Upper lobe of left lung (tissue), 6 donors: ENCODE measurements around the gene TNFRSF18. TPM values are rescaled to one million over a fixed set of nuclear protein-coding genes. Genes with fewer than 3 reads are reported as not detected.

Source experiments
- ATAC-seq, 2 donors: fragments of 200-7000 bp; cut with Tn5 transposase; one replicate each; pipeline ENCODE4 v1.9.1; 2022; ENCODE audit warnings: mild to moderate bottlenecking in 2 of 2, moderate library complexity in 2 of 2; ENCODE audit not compliant: low FRiP score in 2 of 2
- DNase-seq, 2 donors: peaks; one replicate each; pipeline ENCODE4 v3.0.0-alpha.2; 2019 to 2020
- H3K27ac ChIP-seq, 4 donors: fragments of 200-600 bp; sonication (generic); one replicate each; pipeline ENCODE4 v1.5.1; 2016 to 2019
- H3K27me3 ChIP-seq, 4 donors: fragments of 200-600 bp; sonication (generic); one replicate each; pipeline ENCODE4 v1.5.1; 2017 to 2019
- H3K36me3 ChIP-seq, 4 donors: fragments of 200-600 bp; sonication (generic); one replicate each; pipeline ENCODE4 v1.5.1; 2016 to 2019
- H3K4me1 ChIP-seq, 4 donors: fragments of 200-600 bp; sonication (generic); one replicate each; pipeline ENCODE4 v1.5.1; 2018 to 2019
- H3K4me3 ChIP-seq, 4 donors: fragments of 200-600 bp; sonication (generic); one replicate each; pipeline ENCODE4 v1.5.1; 2017 to 2019; ENCODE audit warnings: mild to moderate bottlenecking in 2 of 4, moderate library complexity in 1 of 4
- H3K9me3 ChIP-seq, 4 donors: fragments of 200-600 bp; sonication (generic); one replicate each; pipeline ENCODE4 v1.5.1; 2018 to 2019
- CTCF ChIP-seq, 6 experiments: fragments of 450-650 bp in 4 of 6; fragments of 200-600 bp in 2 of 6; sonication (generic) in 2 of 6; IDR thresholded peaks; one replicate each; pipeline ENCODE4 v1.5.1; 2016 to 2019; ENCODE audit warnings: antibody characterized with exemption in 6 of 6
- EP300 ChIP-seq, 4 donors: sonication (generic); formaldehyde crosslinking; IDR thresholded peaks; one replicate each; pipeline ENCODE4 v1.5.1; 2017; ENCODE audit warnings: antibody characterized with exemption in 4 of 4, control low read depth in 2 of 4
- POLR2A ChIP-seq, 4 donors: fragments of 450-650 bp; IDR thresholded peaks; one replicate each; pipeline ENCODE4 v1.5.1; 2016 to 2017; ENCODE audit warnings: antibody characterized with exemption in 4 of 4, mild to moderate bottlenecking in 2 of 4
- POLR2AphosphoS5 ChIP-seq, 2 donors: sonication (generic); formaldehyde crosslinking; IDR thresholded peaks; one replicate each; pipeline ENCODE4 v1.5.1; 2017; ENCODE audit warnings: antibody characterized with exemption in 2 of 2
- WGBS, 2 donors: methylation state at CpG; one replicate each; pipeline ENCODE4 v1.1.5; 2017 to 2018; 5-methylcytosine and 5-hydroxymethylcytosine counted together
- total RNA-seq, 6 donors: library from RNA; depleted of rRNA in 4 of 6; stranded (reverse); fragments of >200 nt in 4 of 6; gene quantifications; one replicate each; pipeline versions ENCODE4 v1.1.0 to v1.2.1, GENCODE V29; 2016 to 2021
- donor health status: DM: no; HTN: no; CAD: no; lungs with moderate emphysema.
- donor health status: DM: no; HTN: yes; CAD: no; lungs with severe emphysema.

The TNFRSF18 gene
- total RNA-seq, 6 donors from 2014 or later, result 0.89 to 3.4 (median 2.1) TPM; not detected in 1

DNA sequence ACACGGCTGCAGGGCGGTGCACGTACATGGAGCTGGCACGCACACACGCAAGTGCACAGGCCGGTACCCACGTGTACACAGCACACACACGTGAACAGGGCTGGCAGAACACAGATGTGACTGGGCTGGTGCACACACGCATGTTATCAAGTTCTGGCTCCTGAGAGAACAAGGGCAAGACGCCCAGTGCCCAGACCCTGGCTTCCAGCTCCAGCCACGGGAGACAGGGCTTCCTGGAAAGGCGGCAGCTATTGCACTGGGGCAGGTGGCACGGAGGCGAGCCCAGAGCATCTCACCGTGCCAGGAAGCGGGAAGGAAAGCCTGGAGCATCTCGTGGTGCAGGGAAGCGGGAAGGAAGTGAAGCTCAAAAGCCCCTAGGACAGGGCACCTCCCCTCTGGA, 19.5 kb upstream of the TNFRSF18 start:
- 92 to 94% methylated on average over 17 to 18 of the region's 18 CpGs for WGBS, 2 donors
- Histone ChIP-seq H3K27me3 (no peaks in the 10 kb centered on the region), H3K9me3 (no peaks in the 10 kb centered on the region), H3K4me3 (no peak overlapping the region), H3K4me1 (peaks cover 15 to 25% (median 16%) of the 10 kb centered on the region in 4 donors), H3K27ac (no peak overlapping the region), H3K36me3 (peaks cover 30 to 79% (median 69%) of the 10 kb centered on the region in 4 donors)
- ATAC-seq (no peak), DNase-seq (no peak)
- TF ChIP-seq CTCF (IDR thresholded peaks at IDR 0.05) (no peak), EP300 (IDR thresholded peaks at IDR 0.05) (no peak), POLR2A (IDR thresholded peaks at IDR 0.05) (no peak), POLR2AphosphoS5 (IDR thresholded peaks at IDR 0.05) (no peak)

DNA sequence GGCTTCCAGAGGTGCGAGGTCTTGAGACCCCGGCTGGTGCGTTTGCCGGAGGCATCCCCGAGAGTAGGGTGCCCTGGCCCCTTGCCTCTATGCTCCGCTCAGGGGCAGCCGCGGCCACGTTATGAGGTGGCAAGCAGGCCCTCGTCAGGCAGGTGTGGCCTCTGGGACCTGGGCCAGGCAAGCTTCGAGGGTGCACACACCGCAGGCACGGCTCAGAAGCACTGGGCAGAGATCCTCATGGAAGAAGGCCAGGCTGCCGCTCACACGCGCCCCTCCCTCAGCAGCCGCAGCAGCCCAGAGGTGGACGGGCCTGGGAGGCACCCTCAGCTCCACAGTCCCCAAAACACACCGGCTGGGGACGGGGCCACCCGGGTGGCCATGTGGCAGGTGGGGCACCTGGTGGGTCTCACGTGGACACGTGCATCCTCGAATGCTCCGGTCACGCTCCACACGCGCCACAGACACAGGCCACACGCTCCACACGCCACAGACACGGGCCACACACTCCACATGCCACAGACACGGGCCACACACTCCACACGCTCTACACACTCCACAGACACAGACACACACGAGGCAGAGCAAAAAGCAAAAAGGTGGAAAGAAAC, 18.9 kb upstream of the TNFRSF18 start:
- Histone ChIP-seq H3K27ac (no peak overlapping the region), H3K36me3 (peaks cover 35 to 85% (median 74%) of the 10 kb centered on the region in 4 donors), H3K9me3 (no peaks in the 10 kb centered on the region), H3K4me3 (no peak overlapping the region), H3K4me1 (peaks cover 10 to 19% (median 11%) of the 10 kb centered on the region in 4 donors), H3K27me3 (no peaks in the 10 kb centered on the region)
- TF ChIP-seq POLR2AphosphoS5 (IDR thresholded peaks at IDR 0.05), result no peak
- no peak for TF ChIP-seq EP300 (IDR thresholded peaks at IDR 0.05)
- no peak for TF ChIP-seq POLR2A (IDR thresholded peaks at IDR 0.05)
- TF ChIP-seq CTCF (IDR thresholded peaks at IDR 0.05), result no peak
- WGBS, 2 donors, result 93 to 94% methylated on average over 21 to 29 of the region's 34 CpGs
- ATAC-seq (peak in 1 of 2 donors; percentile 1), DNase-seq (peak in 1 of 2 donors; percentile 71)

DNA sequence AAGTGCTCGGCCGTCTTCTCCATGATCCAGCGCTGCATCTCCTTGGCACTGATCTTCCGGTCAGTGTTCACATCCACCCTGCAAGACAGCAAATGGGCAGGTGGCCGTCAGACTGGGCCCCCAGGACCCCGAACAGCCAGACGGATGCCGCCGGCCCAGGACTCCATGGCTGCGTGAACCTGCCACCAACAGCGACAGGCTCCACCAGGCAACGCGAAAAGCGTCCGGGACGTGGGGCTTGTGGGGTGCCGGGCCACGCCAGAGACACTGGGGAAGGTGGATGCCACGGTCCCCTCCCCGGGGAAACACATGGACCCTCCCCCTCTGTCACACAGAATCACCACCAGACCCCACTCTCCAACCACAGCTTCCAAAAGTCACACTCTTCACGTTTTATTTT, 17.5 kb upstream of the TNFRSF18 start:
- H3K27ac ChIP-seq, result no peak overlapping the region
- WGBS, 2 donors, result 94 to 95% methylated on average over 10 to 21 of the region's 21 CpGs
- DNase-seq (no peak), ATAC-seq (no peak)
- H3K36me3 ChIP-seq, result peaks cover 38 to 98% (median 84%) of the 10 kb centered on the region in 4 donors
- H3K27me3 ChIP-seq, result no peaks in the 10 kb centered on the region
- no peak overlapping the region for H3K4me3 ChIP-seq
- H3K9me3 ChIP-seq, result no peaks in the 10 kb centered on the region
- TF ChIP-seq CTCF (IDR thresholded peaks at IDR 0.05) (no peak), POLR2A (IDR thresholded peaks at IDR 0.05) (no peak)
- peaks cover 0 to 5% (median 0%) of the 10 kb centered on the region in 4 donors for H3K4me1 ChIP-seq

GRCh38 chr1:1223321-1223720, 16.9 kb upstream of the TNFRSF18 start:
- H3K4me1 ChIP-seq, result peaks cover 0 to 5% (median 0%) of the 10 kb centered on the region in 4 donors
- WGBS, 2 donors, result 92 to 97% methylated on average over 4 to 15 of the region's 15 CpGs
- ATAC-seq (no peak), DNase-seq (no peak)
- peaks cover 35 to 98% (median 85%) of the 10 kb centered on the region in 4 donors for H3K36me3 ChIP-seq
- no peaks in the 10 kb centered on the region for H3K27me3 ChIP-seq
- TF ChIP-seq EP300 (IDR thresholded peaks at IDR 0.05) (no peak), POLR2AphosphoS5 (IDR thresholded peaks at IDR 0.05) (no peak), CTCF (IDR thresholded peaks at IDR 0.05) (no peak), POLR2A (IDR thresholded peaks at IDR 0.05) (no peak)
- H3K4me3 ChIP-seq, result no peak overlapping the region
- no peak overlapping the region for H3K27ac ChIP-seq
- H3K9me3 ChIP-seq, result no peaks in the 10 kb centered on the region
